ENCODE data around the gene ABCG2. TPM values are rescaled to one million over a fixed set of nuclear protein-coding genes. Genes with fewer than 3 reads are reported as not detected.

ABCG2 gene
- total RNA-seq, 5 donors from 2014 or later (not counting 1 experiment from before 2014, with no cell fraction given) = 0.35 to 1.1 (median 0.44) TPM; not detected in 1

- no peaks in the 10 kb centered on the region for H3K27me3 Mint-ChIP-seq
- H3K36me3 Mint-ChIP-seq = no peaks in the 10 kb centered on the region
- H3K36me3 ChIP-seq (ENCODE audit: control insufficient read depth in 2 of 2, extremely low read depth in 1 of 2, insufficient read depth in 1 of 2, low read length in 1 of 2) = no peaks in the 10 kb centered on the region
- DNase-seq = no peak
- H3K4me1 ChIP-seq (ENCODE audit: control insufficient read depth in 1 of 2, extremely low read depth in 1 of 2, insufficient read depth in 2 of 2, low read length in 2 of 2) = no peaks in the 10 kb centered on the region
- peaks cover 4 to 7% (median 6%) of the 10 kb centered on the region in 3 donors for H3K4me1 Mint-ChIP-seq
- 80% methylated on average over 1 of the region's 6 CpGs for WGBS (ENCODE audit: insufficient coverage)
- ATAC-seq (replicated peaks in 1 of 4) = no peak
- H3K4me3 ChIP-seq (ENCODE audit: control insufficient read depth in 1 of 2, extremely low read depth in 1 of 2, low read length in 1 of 2) = no peak overlapping the region
- H3K27ac Mint-ChIP-seq = no peak overlapping the region
- H3K27me3 ChIP-seq (replicated peaks in 1 of 2; ENCODE audit: control insufficient read depth in 2 of 2, extremely low read depth in 1 of 2, insufficient read depth in 2 of 2, low read length in 1 of 2) = no peaks in the 10 kb centered on the region
- ChIA-PET CTCF (interaction anchor here in 1 of 2 donors (0.6 kb wide), 1 partner anchor 568 kb away, joined by 3 read pairs; no protein-coding TSS in a partner anchor), POLR2A (interaction anchor here (0.6 kb wide), 2 partner anchors 98 to 151 kb away, joined by 3 to 4 read pairs; no protein-coding TSS in a partner anchor)
- no peaks in the 10 kb centered on the region for H3K9me3 Mint-ChIP-seq
- H3K4me3 Mint-ChIP-seq = no peak overlapping the region
- H3K9me3 ChIP-seq = no peaks in the 10 kb centered on the region
- H3K27ac ChIP-seq (ENCODE audit: low read length) = no peak overlapping the region
Observed at GRCh38 chr4:88188738-88189417, 30.4 kb upstream of the ABCG2 start.

GRCh38 chr4:88187766-88188165, 29.3 kb upstream of the ABCG2 start:
- Histone ChIP-seq H3K4me1 (ENCODE audit: control insufficient read depth in 1 of 2, extremely low read depth in 1 of 2, insufficient read depth in 2 of 2, low read length in 2 of 2) (no peaks in the 10 kb centered on the region), H3K27me3 (replicated peaks in 1 of 2; ENCODE audit: control insufficient read depth in 2 of 2, extremely low read depth in 1 of 2, insufficient read depth in 2 of 2, low read length in 1 of 2) (no peaks in the 10 kb centered on the region), H3K36me3 (ENCODE audit: control insufficient read depth in 2 of 2, extremely low read depth in 1 of 2, insufficient read depth in 1 of 2, low read length in 1 of 2) (no peaks in the 10 kb centered on the region), H3K27ac (ENCODE audit: low read length) (no peak overlapping the region), H3K4me3 (ENCODE audit: control insufficient read depth in 1 of 2, extremely low read depth in 1 of 2, low read length in 1 of 2) (no peak overlapping the region), H3K9me3 (no peaks in the 10 kb centered on the region)
- Mint-ChIP-seq H3K27me3 (peaks cover 0 to 3% of the 10 kb centered on the region in 2 donors), H3K27ac (no peak overlapping the region), H3K36me3 (no peaks in the 10 kb centered on the region), H3K4me1 (peaks cover 6 to 10% (median 6%) of the 10 kb centered on the region in 3 donors), H3K9me3 (no peaks in the 10 kb centered on the region), H3K4me3 (no peak overlapping the region)
- ATAC-seq (replicated peaks in 1 of 4) (no peak), DNase-seq (no peak)
- no CpG with 5 or more reads among the region's 1 CpG for WGBS (ENCODE audit: insufficient coverage)
- ChIA-PET CTCF (no interaction called here), POLR2A (no interaction called here)

- ATAC-seq (replicated peaks in 1 of 4) (no peak), DNase-seq (no peak)
- Histone ChIP-seq H3K4me1 (ENCODE audit: control insufficient read depth in 1 of 2, extremely low read depth in 1 of 2, insufficient read depth in 2 of 2, low read length in 2 of 2) (no peaks in the 10 kb centered on the region), H3K4me3 (ENCODE audit: control insufficient read depth in 1 of 2, extremely low read depth in 1 of 2, low read length in 1 of 2) (no peak overlapping the region), H3K27me3 (replicated peaks in 1 of 2; ENCODE audit: control insufficient read depth in 2 of 2, extremely low read depth in 1 of 2, insufficient read depth in 2 of 2, low read length in 1 of 2) (no peaks in the 10 kb centered on the region), H3K36me3 (ENCODE audit: control insufficient read depth in 2 of 2, extremely low read depth in 1 of 2, insufficient read depth in 1 of 2, low read length in 1 of 2) (no peaks in the 10 kb centered on the region), H3K27ac (ENCODE audit: low read length) (no peak overlapping the region), H3K9me3 (no peaks in the 10 kb centered on the region)
- Mint-ChIP-seq H3K27me3 (peaks cover 0 to 3% of the 10 kb centered on the region in 2 donors), H3K4me3 (no peak overlapping the region), H3K27ac (no peak overlapping the region), H3K36me3 (no peaks in the 10 kb centered on the region), H3K9me3 (no peaks in the 10 kb centered on the region), H3K4me1 (peaks cover 6 to 15% (median 10%) of the 10 kb centered on the region in 3 donors)
- ChIA-PET POLR2A (no interaction called here), CTCF (no interaction called here)
Observed at GRCh38 chr4:88185906-88186305, 27.5 kb upstream of the ABCG2 start.

DNA sequence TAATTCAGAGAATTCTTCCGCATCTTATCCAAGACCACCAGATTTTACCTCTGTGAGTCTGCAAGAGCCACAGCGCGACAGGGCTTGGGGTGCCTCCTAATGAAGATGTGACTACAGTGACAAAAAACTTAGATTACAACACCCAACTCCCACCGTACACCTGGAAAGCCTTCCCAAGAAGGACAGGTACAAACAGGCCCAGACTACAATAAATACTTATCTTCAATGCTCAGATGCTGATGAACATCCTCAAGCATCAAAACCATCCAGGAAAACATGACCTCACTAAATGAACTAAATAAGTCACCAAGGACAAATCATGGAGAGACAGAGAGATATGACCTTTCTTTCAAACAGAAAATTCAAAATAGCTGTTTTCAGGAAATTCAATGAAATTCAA, 20.8 kb upstream of the ABCG2 start:
- H3K27me3 Mint-ChIP-seq = peaks cover 0 to 23% of the 10 kb centered on the region in 2 donors
- no peak overlapping the region for H3K27ac Mint-ChIP-seq
- POLR2A ChIA-PET = no interaction called here
- DNase-seq (no peak), ATAC-seq (replicated peaks in 1 of 4) (no peak)
- no peak overlapping the region for H3K4me3 Mint-ChIP-seq
- CTCF ChIA-PET = no interaction called here
- Histone ChIP-seq H3K4me3 (ENCODE audit: control insufficient read depth in 1 of 2, extremely low read depth in 1 of 2, low read length in 1 of 2) (no peak overlapping the region), H3K27me3 (replicated peaks in 1 of 2; ENCODE audit: control insufficient read depth in 2 of 2, extremely low read depth in 1 of 2, insufficient read depth in 2 of 2, low read length in 1 of 2) (peaks cover 0 to 6% of the 10 kb centered on the region in 2 experiments), H3K4me1 (ENCODE audit: control insufficient read depth in 1 of 2, extremely low read depth in 1 of 2, insufficient read depth in 2 of 2, low read length in 2 of 2) (no peaks in the 10 kb centered on the region), H3K9me3 (no peaks in the 10 kb centered on the region), H3K27ac (ENCODE audit: low read length) (no peak overlapping the region), H3K36me3 (ENCODE audit: control insufficient read depth in 2 of 2, extremely low read depth in 1 of 2, insufficient read depth in 1 of 2, low read length in 1 of 2) (no peaks in the 10 kb centered on the region)
- peaks cover 4 to 10% (median 7%) of the 10 kb centered on the region in 3 donors for H3K9me3 Mint-ChIP-seq
- peaks cover 0 to 7% (median 6%) of the 10 kb centered on the region in 3 donors for H3K4me1 Mint-ChIP-seq
- WGBS (ENCODE audit: insufficient coverage) = 100% methylated on average over 3 of the region's 4 CpGs
- H3K36me3 Mint-ChIP-seq = peaks cover 5% of the 10 kb centered on the region

- Histone ChIP-seq H3K27ac (ENCODE audit: low read length) (no peak overlapping the region), H3K4me1 (ENCODE audit: control insufficient read depth in 1 of 2, extremely low read depth in 1 of 2, insufficient read depth in 2 of 2, low read length in 2 of 2) (no peaks in the 10 kb centered on the region), H3K9me3 (no peaks in the 10 kb centered on the region), H3K27me3 (replicated peaks in 1 of 2; ENCODE audit: control insufficient read depth in 2 of 2, extremely low read depth in 1 of 2, insufficient read depth in 2 of 2, low read length in 1 of 2) (peaks cover 0 to 6% of the 10 kb centered on the region in 2 experiments), H3K36me3 (ENCODE audit: control insufficient read depth in 2 of 2, extremely low read depth in 1 of 2, insufficient read depth in 1 of 2, low read length in 1 of 2) (no peaks in the 10 kb centered on the region), H3K4me3 (ENCODE audit: control insufficient read depth in 1 of 2, extremely low read depth in 1 of 2, low read length in 1 of 2) (no peak overlapping the region)
- ATAC-seq (replicated peaks in 1 of 4) (no peak), DNase-seq (no peak)
- POLR2A ChIA-PET = no interaction called here
- H3K27ac Mint-ChIP-seq = no peak overlapping the region
- H3K9me3 Mint-ChIP-seq = peaks cover 4 to 10% (median 7%) of the 10 kb centered on the region in 3 donors
- 100% methylated on average over 1 of the region's 2 CpGs for WGBS (ENCODE audit: insufficient coverage)
- H3K4me3 Mint-ChIP-seq = no peak overlapping the region
- peaks cover 5% of the 10 kb centered on the region for H3K36me3 Mint-ChIP-seq
- CTCF ChIA-PET = no interaction called here
- peaks cover 0 to 7% (median 6%) of the 10 kb centered on the region in 3 donors for H3K4me1 Mint-ChIP-seq
- peaks cover 0 to 23% of the 10 kb centered on the region in 2 donors for H3K27me3 Mint-ChIP-seq
Observed at GRCh38 chr4:88178626-88179231, 20.3 kb upstream of the ABCG2 start.

GRCh38 chr4:88177983-88178625, 19.7 kb upstream of the ABCG2 start:
- WGBS (ENCODE audit: insufficient coverage) = 57% methylated on average over 3 of the region's 4 CpGs
- POLR2A ChIA-PET = no interaction called here
- peaks cover 0 to 21% of the 10 kb centered on the region in 2 donors for H3K27me3 Mint-ChIP-seq

More at GRCh38 chr4:88177983-88178625, 19.7 kb upstream of the ABCG2 start:
- Histone ChIP-seq H3K27ac (ENCODE audit: low read length) (no peak overlapping the region), H3K27me3 (replicated peaks in 1 of 2; ENCODE audit: control insufficient read depth in 2 of 2, extremely low read depth in 1 of 2, insufficient read depth in 2 of 2, low read length in 1 of 2) (peaks cover 0 to 6% of the 10 kb centered on the region in 2 experiments), H3K36me3 (ENCODE audit: control insufficient read depth in 2 of 2, extremely low read depth in 1 of 2, insufficient read depth in 1 of 2, low read length in 1 of 2) (no peaks in the 10 kb centered on the region), H3K9me3 (no peaks in the 10 kb centered on the region), H3K4me1 (ENCODE audit: control insufficient read depth in 1 of 2, extremely low read depth in 1 of 2, insufficient read depth in 2 of 2, low read length in 2 of 2) (no peaks in the 10 kb centered on the region), H3K4me3 (ENCODE audit: control insufficient read depth in 1 of 2, extremely low read depth in 1 of 2, low read length in 1 of 2) (no peak overlapping the region)
- no peak for ATAC-seq (replicated peaks in 1 of 4)
- peaks cover 4 to 10% (median 7%) of the 10 kb centered on the region in 3 donors for H3K9me3 Mint-ChIP-seq
- H3K4me1 Mint-ChIP-seq = peaks cover 0 to 6% (median 5%) of the 10 kb centered on the region in 3 donors
- CTCF ChIA-PET = no interaction called here
- peaks cover 5% of the 10 kb centered on the region for H3K36me3 Mint-ChIP-seq
- no peak overlapping the region for H3K4me3 Mint-ChIP-seq
- peak in 1 of 35 experiments; percentile 11 for DNase-seq
- no peak overlapping the region for H3K27ac Mint-ChIP-seq
